HEK293T (cell line): ENCODE results near the gene PLOD2.

ENCODE experiments used
- FOXA1 ChIP-seq: fragments of 450-650 bp; IDR thresholded peaks from 2 replicates; pipeline ENCODE4 v1.6.1; 2016; ENCODE audit warnings: mild to moderate bottlenecking
- PKNOX1 ChIP-seq: fragments of 450-650 bp; IDR thresholded peaks from 2 replicates; pipeline ENCODE4 v1.6.1; 2016
- SUZ12 ChIP-seq: fragments of 450-650 bp; IDR thresholded peaks from 2 replicates; pipeline ENCODE4 v1.6.1; 2016; ENCODE audit warnings: mild to moderate bottlenecking

GRCh38 chr3:146040630-146041029 is 120.4 kb downstream of the PLOD2 start:
- TF ChIP-seq PKNOX1, result no peak
- no peak for TF ChIP-seq FOXA1
- TF ChIP-seq SUZ12, result no peak
